Ovary (tissue), 9 donors: ENCODE data around the gene VWA5B1. TPM values are rescaled to one million over a fixed set of nuclear protein-coding genes. Genes with fewer than 3 reads are reported as not detected.

ENCODE experiments used
- DNase-seq, 5 donors: peaks; one replicate each; pipeline ENCODE4 v3.0.0-alpha.2; 2019 to 2020
- H3K27ac ChIP-seq, 2 donors: fragments of 200-600 bp; one replicate each; pipeline versions ENCODE4 v1.5.1 to v1.8.0; 2019 to 2022
- H3K27me3 ChIP-seq: fragments of 200-600 bp; one replicate; pipeline ENCODE4 v1.8.0; 2022
- H3K36me3 ChIP-seq: fragments of 200-600 bp; sonication (generic); one replicate; pipeline ENCODE4 v1.5.1; 2019
- H3K4me1 ChIP-seq: one replicate; pipeline ENCODE4 v1.8.1; 2013; ENCODE audit warnings: mild to moderate bottlenecking, moderate library complexity; ENCODE audit not compliant: insufficient read depth
- H3K4me3 ChIP-seq: fragments of 200-600 bp; sonication (generic); one replicate; pipeline ENCODE4 v1.5.1; 2017
- H3K9me3 ChIP-seq, 2 donors: fragments of 200-600 bp in 1 of 2; sonication (generic) in 1 of 2; one replicate each; pipeline versions ENCODE4 v1.5.1 to v1.8.1; 2013 to 2019; ENCODE audit warnings: mild to moderate bottlenecking in 1 of 2, moderate library complexity in 1 of 2
- EP300 ChIP-seq: sonication (generic); formaldehyde crosslinking; IDR thresholded peaks from one replicate; pipeline ENCODE4 v1.6.1; 2017; ENCODE audit warnings: antibody characterized with exemption
- POLR2A ChIP-seq: fragments of 450-650 bp; IDR thresholded peaks from one replicate; pipeline ENCODE4 v1.6.1; 2017; ENCODE audit warnings: antibody characterized with exemption, mild to moderate bottlenecking, moderate library complexity
- WGBS, 3 donors: extraction: QIAGEN DNeasy Blood & Tissue Kit in 1 of 3; methylation state at CpG; one replicate each; pipeline versions ENCODE4 v1.1.5 to v1.1.7; 2013 to 2017; 5-methylcytosine and 5-hydroxymethylcytosine counted together
- intact Hi-C, 4 donors: fragments of 100-400 bp; cut with DNase I; formaldehyde crosslinking; loops; one replicate each; pipeline versions ENCODE4 v1.11.0 to v1.15.1; 2022 to 2023
- polyA plus RNA-seq, 2 donors: library from polyadenylated mRNA; stranded (reverse); fragments of 200-250 nt in 1 of 2; fragments of 350-450 nt in 1 of 2; fragmentation: Illumina TruSeq in 1 of 2; extraction: RNeasy Lipid Tissue Mini Kit (QIAGEN cat#74804) in 1 of 2; gene quantifications; one replicate each; pipeline ENCODE4 v1.2.3, GENCODE V29; 2013 to 2014
- total RNA-seq, 7 donors: library from RNA; depleted of rRNA in 2 of 7; stranded (reverse); fragments of >200 nt in 2 of 7; fragmentation: NEBNext Ultra II Directional in 3 of 7; extraction: Animal tissue kit (Norgen Biotek cat#: 25700) in 3 of 7; gene quantifications; one replicate each; pipeline versions ENCODE4 v1.1.0 to v1.2.4, GENCODE V29; 2016 to 2023
- TF ChIP-seq, protein P1 (sequence below), 3 donors: fragments of 450-650 bp in 2 of 3; fragments of 200-600 bp in 1 of 3; IDR thresholded peaks; one replicate each; pipeline versions ENCODE4 v1.5.1 to v1.8.0; 2016 to 2022; ENCODE audit warnings: antibody characterized with exemption in 3 of 3, mild to moderate bottlenecking in 1 of 3
- donor health status: DM: no; HTN: no; CAD: no; lungs with moderate emphysema.
- donor health status: DM: no; HTN: no; CAD: no.
- donor health status: Bipolar disorder and iron deficiency.
- donor health status: DM: yes; HTN: yes; CAD: no.
- donor health status: DM: no; HTN: no; CAD: no.
- donor health status: DM: yes; HTN: yes; CAD: no.

Gene VWA5B1
- total and polyA plus RNA-seq, 9 donors, result 0.10 to 1.5 (median 0.21) TPM; not detected in 5

DNA sequence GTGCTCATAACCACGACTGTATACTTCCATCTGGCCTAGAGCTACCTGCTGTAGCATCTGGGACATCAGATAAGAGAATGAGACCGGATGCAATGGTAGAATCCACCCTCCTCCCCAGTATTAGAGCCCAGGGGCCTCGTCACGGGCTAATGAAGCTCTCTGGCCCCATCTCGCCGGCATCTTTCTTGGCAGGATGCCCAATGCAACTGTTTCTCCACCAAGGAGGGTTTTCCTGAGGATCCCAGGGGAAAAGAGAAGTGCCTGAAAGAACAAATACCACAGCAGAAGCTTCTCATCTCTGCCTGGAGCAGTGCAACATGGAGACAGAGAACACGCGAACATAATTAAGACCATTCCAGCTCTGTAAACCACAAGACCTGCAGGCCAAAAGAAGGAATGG lies 80.0 kb downstream of the VWA5B1 start:
- WGBS, 3 donors, result 48 to 61% (median 55%) methylated on average over 8 of the region's 8 CpGs
- H3K4me1 ChIP-seq, result peaks cover 3% of the 10 kb centered on the region
- H3K27me3 ChIP-seq, result no peaks in the 10 kb centered on the region
- intact Hi-C loops, result loop anchor here in 1 of 4 donors (10.0 kb wide), 1 partner anchor 124 kb away; no protein-coding TSS in a partner anchor
- H3K36me3 ChIP-seq, result no peaks in the 10 kb centered on the region
- TF ChIP-seq POLR2A, result no peak
- TF ChIP-seq EP300, result no peak
- TF ChIP-seq, protein P1, sequence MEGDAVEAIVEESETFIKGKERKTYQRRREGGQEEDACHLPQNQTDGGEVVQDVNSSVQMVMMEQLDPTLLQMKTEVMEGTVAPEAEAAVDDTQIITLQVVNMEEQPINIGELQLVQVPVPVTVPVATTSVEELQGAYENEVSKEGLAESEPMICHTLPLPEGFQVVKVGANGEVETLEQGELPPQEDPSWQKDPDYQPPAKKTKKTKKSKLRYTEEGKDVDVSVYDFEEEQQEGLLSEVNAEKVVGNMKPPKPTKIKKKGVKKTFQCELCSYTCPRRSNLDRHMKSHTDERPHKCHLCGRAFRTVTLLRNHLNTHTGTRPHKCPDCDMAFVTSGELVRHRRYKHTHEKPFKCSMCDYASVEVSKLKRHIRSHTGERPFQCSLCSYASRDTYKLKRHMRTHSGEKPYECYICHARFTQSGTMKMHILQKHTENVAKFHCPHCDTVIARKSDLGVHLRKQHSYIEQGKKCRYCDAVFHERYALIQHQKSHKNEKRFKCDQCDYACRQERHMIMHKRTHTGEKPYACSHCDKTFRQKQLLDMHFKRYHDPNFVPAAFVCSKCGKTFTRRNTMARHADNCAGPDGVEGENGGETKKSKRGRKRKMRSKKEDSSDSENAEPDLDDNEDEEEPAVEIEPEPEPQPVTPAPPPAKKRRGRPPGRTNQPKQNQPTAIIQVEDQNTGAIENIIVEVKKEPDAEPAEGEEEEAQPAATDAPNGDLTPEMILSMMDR (IDR thresholded peaks at IDR 0.05), result no peak
- DNase-seq, result no peak
- H3K27ac ChIP-seq, result no peak overlapping the region
- no peak overlapping the region for H3K4me3 ChIP-seq
- H3K9me3 ChIP-seq, result no peaks in the 10 kb centered on the region

DNA sequence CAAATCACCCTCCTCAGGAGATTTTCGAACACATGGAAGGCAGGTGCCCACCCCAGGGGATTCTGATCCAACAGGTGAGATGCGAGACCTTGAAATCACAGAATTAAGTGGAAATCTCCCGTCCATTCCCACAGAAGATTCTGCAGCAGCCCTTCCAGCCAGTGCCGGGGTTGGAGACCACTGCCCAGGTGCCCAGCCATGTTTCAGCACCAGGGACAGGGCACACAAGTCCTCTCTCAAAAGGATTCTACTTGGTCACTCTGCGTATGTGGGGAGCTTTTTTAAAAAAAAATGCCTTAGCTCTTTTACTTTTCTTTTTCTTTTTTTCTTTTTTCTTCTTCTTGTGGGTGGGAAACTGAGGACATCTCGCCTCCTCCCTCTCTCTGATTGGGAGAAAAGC lies 80.7 kb downstream of the VWA5B1 start:
- 20 to 33% (median 24%) methylated on average over 6 of the region's 6 CpGs for WGBS, 3 donors
- peaks cover 2% of the 10 kb centered on the region for H3K4me1 ChIP-seq
- TF ChIP-seq, protein P1 (IDR thresholded peaks at IDR 0.05), result no peak
- TF ChIP-seq POLR2A (no peak), EP300 (no peak)
- H3K4me3 ChIP-seq, result no peak overlapping the region
- intact Hi-C loops, result loop anchor here in 1 of 4 donors (10.0 kb wide), 1 partner anchor 123 kb away; no protein-coding TSS in a partner anchor
- no peaks in the 10 kb centered on the region for H3K9me3 ChIP-seq
- DNase-seq, result no peak
- no peaks in the 10 kb centered on the region for H3K36me3 ChIP-seq
- H3K27me3 ChIP-seq, result no peaks in the 10 kb centered on the region
- no peak overlapping the region for H3K27ac ChIP-seq

DNA sequence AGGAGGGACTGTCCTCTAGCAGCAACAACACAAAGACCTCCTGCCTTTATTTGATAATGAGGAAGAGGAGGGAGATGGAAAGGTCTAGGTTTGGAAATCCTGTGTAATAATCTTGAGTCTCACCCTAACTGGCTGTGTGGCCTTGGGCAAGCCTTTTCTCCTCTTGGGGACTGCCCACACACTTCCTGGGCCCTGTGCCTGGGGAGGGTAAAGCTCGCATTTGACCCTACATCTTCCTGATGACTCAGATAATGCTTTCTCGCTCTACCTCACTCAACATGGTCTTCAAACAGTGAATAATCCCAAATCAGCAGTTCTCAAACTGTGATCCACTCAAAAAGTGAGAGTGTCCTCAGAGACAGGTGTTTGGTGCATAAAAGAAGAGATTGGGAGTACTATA lies 81.2 kb downstream of the VWA5B1 start:
- Histone ChIP-seq H3K4me3 (no peak overlapping the region), H3K9me3 (no peaks in the 10 kb centered on the region), H3K27ac (no peak overlapping the region), H3K4me1 (no peaks in the 10 kb centered on the region), H3K36me3 (no peaks in the 10 kb centered on the region), H3K27me3 (no peaks in the 10 kb centered on the region)
- 22 to 43% (median 26%) methylated on average over 2 of the region's 2 CpGs for whole genome bisulfite sequencing, 3 donors
- TF ChIP-seq, protein P1 (IDR thresholded peaks at IDR 0.05), result no peak
- no peak for TF ChIP-seq EP300
- no peak for TF ChIP-seq POLR2A
- no peak for DNase-seq
- intact Hi-C loops, result loop anchor here in 1 of 4 donors (10.0 kb wide), 1 partner anchor 123 kb away; no protein-coding TSS in a partner anchor

DNA sequence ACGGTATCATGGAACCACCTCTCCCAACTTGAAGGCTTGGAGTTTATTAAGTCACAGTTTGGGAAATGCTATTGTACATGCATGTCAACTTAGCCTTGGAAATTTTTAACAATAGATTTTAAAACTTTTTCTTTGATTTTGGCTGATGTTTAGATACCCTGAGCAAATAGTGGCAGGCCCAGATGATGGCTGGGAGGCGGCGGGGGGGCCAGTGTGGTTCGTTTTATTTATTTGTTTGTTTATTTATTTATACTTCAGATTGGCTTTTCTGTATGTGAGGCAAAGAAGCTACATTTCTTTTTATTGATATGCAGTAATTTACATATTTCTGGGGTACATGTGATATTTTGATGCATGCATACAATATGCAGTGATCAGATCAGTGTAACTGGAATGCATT lies 82.0 kb downstream of the VWA5B1 start:
- Histone ChIP-seq H3K27me3 (no peaks in the 10 kb centered on the region), H3K36me3 (no peaks in the 10 kb centered on the region), H3K9me3 (no peaks in the 10 kb centered on the region), H3K4me1 (no peaks in the 10 kb centered on the region), H3K27ac (no peak overlapping the region), H3K4me3 (no peak overlapping the region)
- 64 to 78% (median 70%) methylated on average over 4 of the region's 4 CpGs for WGBS, 3 donors
- DNase-seq, result no peak
- TF ChIP-seq, protein P1 (IDR thresholded peaks at IDR 0.05), result no peak
- TF ChIP-seq POLR2A (no peak), EP300 (no peak)
- intact Hi-C loops, result loop anchor here in 1 of 4 donors (10.0 kb wide), 1 partner anchor 122 kb away; no protein-coding TSS in a partner anchor
